ENCODE data around the gene CSNK1E. TPM values are rescaled to one million over a fixed set of nuclear protein-coding genes. Genes with fewer than 3 reads are reported as not detected.

The CSNK1E gene
- total RNA-seq, 4 donors from 2014 or later = 67.9 to 102 (median 91.7) TPM

- WGBS = 76% methylated on average over 4 of the region's 4 CpGs
- Histone ChIP-seq H3K4me1 (peaks cover 81 to 98% (median 94%) of the 10 kb centered on the region in 4 donors), H3K4me3 (no peak overlapping the region), H3K36me3 (peaks cover 0 to 50% (median 21%) of the 10 kb centered on the region in 4 donors), H3K27me3 (no peaks in the 10 kb centered on the region), H3K27ac (replicated peaks in 1 of 4) (peak overlapping the region; percentile 98 to 100 (median 99)), H3K9me3 (no peaks in the 10 kb centered on the region)
- no peak for DNase-seq (ENCODE audit: extremely low spot score)
- TF ChIP-seq EP300 (IDR thresholded peaks at IDR 0.05) (no peak), POLR2A (IDR thresholded peaks at IDR 0.05; ENCODE audit: low read depth) (no peak), POLR2AphosphoS5 (IDR thresholded peaks at IDR 0.05) (no peak), CTCF (IDR thresholded peaks at IDR 0.05) (no peak)
- intact Hi-C loops (cut with DNase I) = loop anchor here (5.0 kb wide), 1 partner anchor 39 kb away; the partner anchor contains the start of gene TMEM184B
These were observed 6.0 kb downstream of the CSNK1E start for GRCh38 chr22:38311323-38311620.

GRCh38 chr22:38310518-38311322, 6.5 kb downstream of the CSNK1E start:
- Histone ChIP-seq H3K4me1 (peaks cover 87 to 100% (median 98%) of the 10 kb centered on the region in 4 donors), H3K4me3 (peak overlapping the region in 3 of 4 donors; percentile 3 to 12 (median 5)), H3K27ac (replicated peaks in 1 of 4) (peak overlapping the region; percentile 98 to 100 (median 99)), H3K36me3 (peaks cover 0 to 50% (median 21%) of the 10 kb centered on the region in 4 donors), H3K27me3 (no peaks in the 10 kb centered on the region), H3K9me3 (no peaks in the 10 kb centered on the region)
- DNase-seq (ENCODE audit: extremely low spot score) = no peak
- WGBS = 60% methylated on average over 18 of the region's 18 CpGs
- TF ChIP-seq POLR2AphosphoS5 (IDR thresholded peaks at IDR 0.05) (no peak), POLR2A (IDR thresholded peaks at IDR 0.05; ENCODE audit: low read depth) (no peak), EP300 (IDR thresholded peaks at IDR 0.05) (no peak), CTCF (IDR thresholded peaks at IDR 0.05) (no peak)
- intact Hi-C loops (cut with DNase I) = loop anchor here (5.0 kb wide), 1 partner anchor 38 kb away; the partner anchor contains the start of gene TMEM184B

DNA sequence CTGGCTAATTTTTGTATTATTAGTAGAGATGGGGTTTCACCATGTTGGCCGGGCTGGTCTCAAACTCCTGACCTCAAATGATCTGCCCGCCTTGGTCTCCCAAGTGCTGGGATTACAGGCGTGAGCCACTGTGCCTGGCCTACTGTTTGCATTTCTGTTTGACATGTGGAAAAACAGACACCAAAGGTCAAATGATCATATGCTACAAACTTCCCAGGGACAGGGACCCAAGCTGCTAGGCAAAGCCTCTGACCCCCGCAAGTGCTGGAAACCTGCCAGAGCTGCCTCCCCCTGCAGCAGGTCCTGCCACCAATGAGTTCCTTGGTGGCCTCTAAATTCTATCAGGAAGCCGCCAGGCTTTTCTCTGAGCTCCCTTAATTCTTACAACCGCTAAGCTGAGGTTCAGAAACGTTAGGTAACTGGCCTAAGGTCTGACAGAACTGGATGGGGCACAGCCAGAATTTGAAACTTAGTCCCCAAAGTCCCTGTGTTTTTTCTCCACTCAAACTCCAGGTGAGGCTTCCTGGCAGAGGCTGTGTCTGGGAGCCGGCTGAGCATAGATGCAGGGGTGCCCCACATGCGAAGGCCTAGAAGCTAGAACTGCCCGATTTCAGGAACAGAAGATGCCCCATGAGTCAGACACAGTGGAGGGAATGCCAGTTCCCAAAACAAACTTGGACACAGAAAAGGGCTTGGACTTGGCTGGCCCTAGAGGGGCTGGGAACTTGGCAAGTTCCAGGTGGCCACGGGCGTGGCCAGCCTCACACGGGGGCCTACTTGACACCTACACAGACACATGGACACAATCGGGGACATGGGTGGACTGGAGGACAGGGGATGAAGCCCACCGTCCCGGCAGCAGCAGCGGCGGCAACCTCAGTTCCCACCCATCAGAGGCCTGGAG, 7.4 kb downstream of the CSNK1E start:
- Histone ChIP-seq H3K9me3 (no peaks in the 10 kb centered on the region), H3K27me3 (no peaks in the 10 kb centered on the region), H3K4me3 (peak overlapping the region in 2 of 4 donors; percentile 5 to 12), H3K36me3 (peaks cover 0 to 50% (median 21%) of the 10 kb centered on the region in 4 donors), H3K27ac (replicated peaks in 1 of 4) (peak overlapping the region; percentile 98 to 100 (median 99)), H3K4me1 (peaks cover 91 to 100% (median 98%) of the 10 kb centered on the region in 4 donors)
- no peak for DNase-seq (ENCODE audit: extremely low spot score)
- TF ChIP-seq CTCF (IDR thresholded peaks at IDR 0.05) = no peak
- TF ChIP-seq POLR2A (IDR thresholded peaks at IDR 0.05; ENCODE audit: low read depth) = no peak
- intact Hi-C loops (cut with DNase I) = loop anchor here (5.0 kb wide), 1 partner anchor 38 kb away; the partner anchor contains the start of gene TMEM184B
- WGBS = 52% methylated on average over 16 of the region's 18 CpGs

DNA sequence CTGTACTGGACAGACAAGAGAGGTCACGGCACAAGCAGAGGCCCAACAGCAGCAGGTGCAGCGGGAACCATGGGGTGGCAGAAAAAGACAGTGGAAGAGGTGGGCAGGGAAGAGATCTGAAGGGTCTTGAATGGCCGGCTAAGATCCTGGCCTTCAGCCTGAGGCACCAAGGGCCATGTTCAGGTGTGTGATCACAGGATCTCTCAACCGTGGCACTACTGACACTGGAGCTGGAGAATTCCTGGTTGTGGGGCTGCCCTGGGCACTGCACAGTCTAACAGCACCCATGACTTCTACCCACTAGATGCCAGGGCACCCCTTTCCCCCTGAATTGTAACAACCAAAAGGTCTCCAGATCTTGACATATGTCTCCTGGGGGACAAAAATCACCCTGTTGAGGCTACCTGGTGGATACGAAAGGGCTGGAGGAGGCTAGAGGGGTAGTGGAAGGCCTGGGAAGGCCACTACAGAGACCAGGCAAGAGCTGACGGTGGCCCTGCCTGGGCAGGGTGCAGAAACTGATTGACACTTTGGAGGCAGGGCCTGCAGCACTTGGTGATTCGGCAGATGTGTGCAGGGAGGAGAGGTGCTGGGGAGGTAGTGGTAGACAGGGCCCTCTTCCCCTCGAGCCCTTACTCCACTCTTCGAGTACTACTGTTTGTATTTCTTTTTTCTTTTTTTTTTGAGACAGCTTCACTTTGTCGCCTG, 8.3 kb downstream of the CSNK1E start:
- peak overlapping the region; percentile 98 to 100 (median 99) for H3K27ac ChIP-seq (replicated peaks in 1 of 4)
- no peaks in the 10 kb centered on the region for H3K9me3 ChIP-seq
- H3K4me1 ChIP-seq = peaks cover 91 to 100% (median 98%) of the 10 kb centered on the region in 4 donors
- H3K4me3 ChIP-seq = no peak overlapping the region
- H3K36me3 ChIP-seq = peaks cover 0 to 57% (median 21%) of the 10 kb centered on the region in 4 donors
- WGBS = 58% methylated on average over 10 of the region's 10 CpGs
- H3K27me3 ChIP-seq = no peaks in the 10 kb centered on the region
- intact Hi-C loops (cut with DNase I) = no loop called here
- TF ChIP-seq POLR2AphosphoS5 (IDR thresholded peaks at IDR 0.05) = no peak
- no peak for TF ChIP-seq CTCF (IDR thresholded peaks at IDR 0.05)
- TF ChIP-seq POLR2A (IDR thresholded peaks at IDR 0.05; ENCODE audit: low read depth) = no peak
- no peak for TF ChIP-seq EP300 (IDR thresholded peaks at IDR 0.05)
- no peak for DNase-seq (ENCODE audit: extremely low spot score)

Data from esophagus muscularis mucosa (tissue), 4 donors.